NB4 (cell line): ENCODE results near the gene CLEC16A.

Experiments used
- MYC ChIP-seq: IDR thresholded peaks from 2 replicates; pipeline ENCODE4 v1.6.1; 2011; ENCODE audit warnings: low read depth, low read length
- POLR2A ChIP-seq: IDR thresholded peaks from 2 replicates; pipeline ENCODE4 v1.6.1; 2011; ENCODE audit warnings: mild to moderate bottlenecking; ENCODE audit not compliant: insufficient read length; ENCODE audit errors: extremely low read depth
- TF ChIP-seq, protein P1 (sequence below): IDR thresholded peaks from one replicate; pipeline ENCODE4 v1.5.1; 2012; ENCODE audit warnings: low read depth, low read length
- TF ChIP-seq, protein P2 (sequence below): IDR thresholded peaks from 2 replicates; pipeline ENCODE4 v1.6.1; 2011; ENCODE audit warnings: low read depth, low read length

DNA sequence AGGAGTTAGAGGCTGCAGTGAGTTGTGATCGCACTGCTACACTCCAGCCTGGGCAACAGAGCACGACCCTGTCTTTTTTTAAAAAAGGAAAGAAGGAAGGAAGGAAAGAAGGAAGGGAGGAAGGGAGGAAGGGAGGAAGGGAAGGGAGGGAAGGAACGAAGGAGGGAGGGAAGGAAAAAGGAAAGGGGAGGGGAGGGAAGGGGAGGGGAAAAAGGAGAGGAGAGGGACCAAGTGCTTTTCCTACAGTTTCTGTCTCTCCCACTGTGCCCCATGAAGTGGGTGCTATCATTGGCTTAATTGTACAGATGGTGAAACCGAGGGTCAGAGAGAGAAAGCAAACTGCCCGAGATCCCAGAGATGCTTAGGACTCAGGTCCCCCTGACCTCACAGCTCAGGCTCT, 254.0 kb downstream of the CLEC16A start:
- TF ChIP-seq POLR2A: no peak
- no peak for TF ChIP-seq MYC
- TF ChIP-seq, protein P1, sequence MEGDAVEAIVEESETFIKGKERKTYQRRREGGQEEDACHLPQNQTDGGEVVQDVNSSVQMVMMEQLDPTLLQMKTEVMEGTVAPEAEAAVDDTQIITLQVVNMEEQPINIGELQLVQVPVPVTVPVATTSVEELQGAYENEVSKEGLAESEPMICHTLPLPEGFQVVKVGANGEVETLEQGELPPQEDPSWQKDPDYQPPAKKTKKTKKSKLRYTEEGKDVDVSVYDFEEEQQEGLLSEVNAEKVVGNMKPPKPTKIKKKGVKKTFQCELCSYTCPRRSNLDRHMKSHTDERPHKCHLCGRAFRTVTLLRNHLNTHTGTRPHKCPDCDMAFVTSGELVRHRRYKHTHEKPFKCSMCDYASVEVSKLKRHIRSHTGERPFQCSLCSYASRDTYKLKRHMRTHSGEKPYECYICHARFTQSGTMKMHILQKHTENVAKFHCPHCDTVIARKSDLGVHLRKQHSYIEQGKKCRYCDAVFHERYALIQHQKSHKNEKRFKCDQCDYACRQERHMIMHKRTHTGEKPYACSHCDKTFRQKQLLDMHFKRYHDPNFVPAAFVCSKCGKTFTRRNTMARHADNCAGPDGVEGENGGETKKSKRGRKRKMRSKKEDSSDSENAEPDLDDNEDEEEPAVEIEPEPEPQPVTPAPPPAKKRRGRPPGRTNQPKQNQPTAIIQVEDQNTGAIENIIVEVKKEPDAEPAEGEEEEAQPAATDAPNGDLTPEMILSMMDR: no peak
- TF ChIP-seq, protein P2, sequence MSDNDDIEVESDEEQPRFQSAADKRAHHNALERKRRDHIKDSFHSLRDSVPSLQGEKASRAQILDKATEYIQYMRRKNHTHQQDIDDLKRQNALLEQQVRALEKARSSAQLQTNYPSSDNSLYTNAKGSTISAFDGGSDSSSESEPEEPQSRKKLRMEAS: no peak
